GM12892 (cell line): ENCODE results near the gene ASCL3.

Experiments
- POLR2A ChIP-seq: IDR thresholded peaks from 2 replicates; pipeline ENCODE4 v1.6.1; 2011; ENCODE audit warnings: low read depth, low read length, control low read depth
- POLR2AphosphoS5 ChIP-seq: IDR thresholded peaks from 2 replicates; pipeline ENCODE4 v1.6.1; 2011; ENCODE audit warnings: low read depth, low read length, control low read depth
- TAF1 ChIP-seq: IDR thresholded peaks from 2 replicates; pipeline ENCODE4 v1.6.1; 2011; ENCODE audit warnings: low read depth, mild to moderate bottlenecking, control low read depth, low read length, borderline replicate concordance

DNA sequence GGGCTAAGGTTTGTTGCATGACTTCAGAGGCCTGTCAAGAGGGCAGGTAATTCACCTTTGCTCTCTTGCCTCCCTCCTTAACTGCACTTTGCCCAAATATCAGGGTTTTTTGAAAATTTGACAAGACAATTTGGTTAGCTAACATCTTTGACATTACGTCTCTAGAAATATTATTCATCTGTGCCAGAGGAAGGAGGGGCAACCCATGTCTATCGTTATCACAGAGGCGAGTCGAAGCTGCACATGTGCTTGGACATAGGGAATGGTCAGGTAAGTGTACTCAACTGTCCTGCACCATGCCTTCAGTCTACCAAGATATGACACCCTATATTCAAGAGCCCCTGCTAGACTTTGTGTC is 28.2 kb downstream of the ASCL3 start:
- TF ChIP-seq POLR2AphosphoS5 (no peak), POLR2A (no peak), TAF1 (no peak)
